Lung (tissue), 12 donors: ENCODE data around the gene OR56A5. TPM values are rescaled to one million over a fixed set of nuclear protein-coding genes. Genes with fewer than 3 reads are reported as not detected.

Experiments
- ATAC-seq: fragments of 200-7000 bp; cut with Tn5 transposase; one replicate; pipeline ENCODE4 v1.9.1; 2020; ENCODE audit warnings: moderate number of reproducible peaks; ENCODE audit not compliant: insufficient read depth, low FRiP score
- DNase-seq, 3 donors: peaks; one replicate each; pipeline ENCODE4 v3.0.0-alpha.2; 2013 to 2017
- H3K27ac ChIP-seq, 2 donors: one replicate each; pipeline ENCODE4 v1.5.1; 2013; ENCODE audit warnings: mild to moderate bottlenecking in 2 of 2, moderate library complexity in 2 of 2, control low read depth in 1 of 2, inconsistent platforms in 1 of 2, low read depth in 1 of 2, low read length in 1 of 2
- H3K27me3 ChIP-seq, 3 donors: one replicate each; pipeline ENCODE4 v1.5.1; 2013; ENCODE audit warnings: low read length in 2 of 3; ENCODE audit not compliant: control insufficient read depth in 3 of 3, insufficient read depth in 3 of 3
- H3K36me3 ChIP-seq, 4 donors: one replicate each; pipeline ENCODE4 v1.5.1; 2013; ENCODE audit warnings: low read length in 4 of 4, mild to moderate bottlenecking in 1 of 4, moderate library complexity in 1 of 4; ENCODE audit not compliant: control insufficient read depth in 4 of 4, insufficient read depth in 4 of 4
- H3K4me1 ChIP-seq, 5 donors: one replicate each; pipeline ENCODE4 v1.5.1; 2013; ENCODE audit warnings: low read length in 5 of 5, mild to moderate bottlenecking in 2 of 5, moderate library complexity in 1 of 5; ENCODE audit not compliant: control insufficient read depth in 5 of 5, insufficient read depth in 5 of 5
- H3K4me3 ChIP-seq: one replicate; pipeline ENCODE4 v1.5.1; 2013; ENCODE audit warnings: mild to moderate bottlenecking, control low read depth, moderate library complexity
- H3K9ac ChIP-seq, 2 donors: one replicate each; pipeline ENCODE4 v1.5.1; 2013; ENCODE audit warnings: low read length in 2 of 2, control low read depth in 1 of 2; ENCODE audit not compliant: insufficient read depth in 1 of 2
- H3K9me3 ChIP-seq, 4 donors: one replicate each; pipeline ENCODE4 v1.5.1; 2013; ENCODE audit warnings: low read length in 3 of 4, mild to moderate bottlenecking in 1 of 4, moderate library complexity in 1 of 4; ENCODE audit not compliant: control insufficient read depth in 4 of 4, insufficient read depth in 3 of 4
- CTCF ChIP-seq: IDR thresholded peaks from 2 replicates; pipeline ENCODE4 v1.5.1; 2012; ENCODE audit warnings: mild to moderate bottlenecking; ENCODE audit errors: control extremely low read depth, extremely low read depth
- WGBS, 2 donors: extraction: QIAGEN DNeasy Blood & Tissue Kit; methylation state at CpG; one replicate each; pipeline ENCODE4 v1.1.7; 2013; 5-methylcytosine and 5-hydroxymethylcytosine counted together
- polyA plus RNA-seq, 2 donors: library from polyadenylated mRNA; stranded (reverse); fragments of 200-250 nt; gene quantifications; one replicate each; pipeline ENCODE4 v1.2.1, GENCODE V29; 2013
- total RNA-seq, 2 donors: library from RNA; depleted of rRNA in 1 of 2; stranded (reverse); fragments of >200 nt in 1 of 2; gene quantifications; one replicate each; pipeline ENCODE4 v1.2.1, GENCODE V29; 2014 to 2021
- donor health status: control.
- donor health status: control.
- donor health status: Bipolar disorder and iron deficiency.
- donor health status: healthy.
- donor health status: DM: yes; HTN: yes; CAD: no.

OR56A5 gene
- total and polyA plus RNA-seq, 4 donors, result not detected

GRCh38 chr11:5931061-5931460 lies 37.2 kb downstream of the OR56A5 start:
- Histone ChIP-seq H3K9me3 (peaks cover 0 to 8% (median 0%) of the 10 kb centered on the region in 4 donors), H3K4me3 (no peak overlapping the region), H3K4me1 (no peaks in the 10 kb centered on the region), H3K27me3 (no peaks in the 10 kb centered on the region), H3K27ac (no peak overlapping the region), H3K36me3 (no peaks in the 10 kb centered on the region), H3K9ac (no peak overlapping the region)
- no peak for TF ChIP-seq CTCF
- WGBS, 2 donors, result 93 to 94% methylated on average over 8 of the region's 8 CpGs
- no peak for DNase-seq
- ATAC-seq, result no peak

GRCh38 chr11:5930614-5931013 lies 37.7 kb downstream of the OR56A5 start:
- Histone ChIP-seq H3K27ac (no peak overlapping the region), H3K9me3 (peaks cover 0 to 7% (median 0%) of the 10 kb centered on the region in 4 donors), H3K4me3 (no peak overlapping the region), H3K4me1 (no peaks in the 10 kb centered on the region), H3K9ac (no peak overlapping the region), H3K27me3 (no peaks in the 10 kb centered on the region), H3K36me3 (no peaks in the 10 kb centered on the region)
- no peak for DNase-seq
- no peak for TF ChIP-seq CTCF
- ATAC-seq, result no peak
- 92% methylated on average over 19 of the region's 19 CpGs for WGBS, 2 donors

GRCh38 chr11:5929571-5930368 lies 38.5 kb downstream of the OR56A5 start:
- H3K4me3 ChIP-seq, result no peak overlapping the region
- TF ChIP-seq CTCF, result no peak
- no peaks in the 10 kb centered on the region for H3K4me1 ChIP-seq
- no peaks in the 10 kb centered on the region for H3K36me3 ChIP-seq
- no peak for DNase-seq
- no peak overlapping the region for H3K9ac ChIP-seq
- no peak overlapping the region for H3K27ac ChIP-seq
- ATAC-seq, result no peak
- 89 to 95% methylated on average over 31 of the region's 31 CpGs for WGBS, 2 donors
- peaks cover 0 to 6% (median 1%) of the 10 kb centered on the region in 4 donors for H3K9me3 ChIP-seq
- no peaks in the 10 kb centered on the region for H3K27me3 ChIP-seq
